DMS53 (cell line): ENCODE measurements around the gene P3H2.
A peak's percentile ranks its signal among the peaks of the same experiment; 100 is the strongest.
"Not testable (repeated sequence)": the region's sequence is repeated elsewhere in the genome, so short reads cannot be mapped to it uniquely, and the experiment has no call there.

ENCODE experiments used
- DNase-seq: peaks from one replicate; lab custom pipeline; 2025; lab: John Stamatoyannopoulos, UW

P3H2 gene, protein sequence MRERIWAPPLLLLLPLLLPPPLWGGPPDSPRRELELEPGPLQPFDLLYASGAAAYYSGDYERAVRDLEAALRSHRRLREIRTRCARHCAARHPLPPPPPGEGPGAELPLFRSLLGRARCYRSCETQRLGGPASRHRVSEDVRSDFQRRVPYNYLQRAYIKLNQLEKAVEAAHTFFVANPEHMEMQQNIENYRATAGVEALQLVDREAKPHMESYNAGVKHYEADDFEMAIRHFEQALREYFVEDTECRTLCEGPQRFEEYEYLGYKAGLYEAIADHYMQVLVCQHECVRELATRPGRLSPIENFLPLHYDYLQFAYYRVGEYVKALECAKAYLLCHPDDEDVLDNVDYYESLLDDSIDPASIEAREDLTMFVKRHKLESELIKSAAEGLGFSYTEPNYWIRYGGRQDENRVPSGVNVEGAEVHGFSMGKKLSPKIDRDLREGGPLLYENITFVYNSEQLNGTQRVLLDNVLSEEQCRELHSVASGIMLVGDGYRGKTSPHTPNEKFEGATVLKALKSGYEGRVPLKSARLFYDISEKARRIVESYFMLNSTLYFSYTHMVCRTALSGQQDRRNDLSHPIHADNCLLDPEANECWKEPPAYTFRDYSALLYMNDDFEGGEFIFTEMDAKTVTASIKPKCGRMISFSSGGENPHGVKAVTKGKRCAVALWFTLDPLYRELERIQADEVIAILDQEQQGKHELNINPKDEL

DNA sequence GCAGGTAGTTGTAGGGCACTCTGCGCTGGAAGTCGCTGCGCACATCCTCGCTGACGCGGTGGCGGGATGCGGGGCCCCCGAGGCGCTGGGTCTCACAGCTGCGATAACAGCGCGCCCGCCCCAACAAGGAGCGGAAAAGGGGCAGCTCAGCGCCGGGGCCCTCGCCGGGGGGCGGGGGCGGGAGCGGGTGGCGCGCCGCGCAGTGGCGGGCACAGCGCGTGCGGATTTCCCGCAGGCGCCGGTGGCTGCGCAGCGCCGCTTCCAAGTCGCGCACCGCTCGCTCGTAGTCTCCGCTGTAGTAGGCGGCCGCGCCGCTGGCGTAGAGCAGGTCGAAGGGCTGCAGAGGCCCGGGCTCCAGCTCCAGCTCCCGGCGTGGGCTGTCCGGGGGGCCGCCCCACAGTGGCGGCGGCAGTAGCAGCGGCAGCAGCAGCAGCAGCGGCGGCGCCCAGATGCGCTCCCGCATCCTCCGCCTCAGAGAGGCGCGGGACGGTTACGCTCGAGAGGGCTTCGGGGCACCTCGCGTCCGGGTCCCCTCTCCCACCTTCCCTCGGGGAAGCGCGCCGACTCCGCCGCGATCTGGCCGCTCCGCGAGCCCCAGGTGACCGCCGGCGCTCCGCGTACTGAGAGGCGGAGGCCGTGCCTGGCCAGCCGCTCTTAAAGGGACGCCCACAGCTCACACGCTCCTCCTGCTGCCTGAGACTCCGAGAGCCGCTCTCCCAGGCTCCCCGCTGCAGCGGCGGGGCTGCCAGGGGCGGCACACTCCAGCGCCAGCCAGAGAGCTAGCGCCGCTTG, at the start of gene P3H2:
P3H2 (minus strand) TSS at position 629 of the 792 bp plus-strand sequence; CDS start at position 463, 166 bp downstream.
- DNase-seq = peak; percentile 88

GRCh38 chr3:190169877-190170276, 49.2 kb upstream of the P3H2 start:
- DNase-seq = no peak

GRCh38 chr3:190169243-190169642, 48.5 kb upstream of the P3H2 start:
- DNase-seq = no peak

- DNase-seq = no peak
These were observed 47.4 kb upstream of the P3H2 start for GRCh38 chr3:190167936-190168680.

GRCh38 chr3:190166948-190167347, 46.3 kb upstream of the P3H2 start:
- DNase-seq = no peak

DNA sequence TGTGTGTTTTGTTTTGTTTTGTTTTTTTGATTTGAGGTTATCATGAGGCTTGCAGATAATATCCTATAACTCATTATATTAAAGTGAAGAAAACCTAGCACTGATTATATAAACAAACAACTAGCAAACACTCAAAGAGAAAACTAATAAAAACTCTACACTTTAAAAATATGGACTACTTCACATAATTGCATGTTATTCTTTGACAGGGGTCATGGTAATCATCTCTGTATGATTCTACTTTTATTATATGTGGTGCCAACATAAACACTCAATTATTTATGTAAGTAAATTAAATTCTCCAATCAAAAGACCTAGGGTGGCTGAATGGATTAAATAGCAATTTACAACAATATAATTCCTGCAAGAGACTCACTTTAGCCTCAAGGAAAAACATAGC, 44.6 kb upstream of the P3H2 start:
- no peak for DNase-seq

DNA sequence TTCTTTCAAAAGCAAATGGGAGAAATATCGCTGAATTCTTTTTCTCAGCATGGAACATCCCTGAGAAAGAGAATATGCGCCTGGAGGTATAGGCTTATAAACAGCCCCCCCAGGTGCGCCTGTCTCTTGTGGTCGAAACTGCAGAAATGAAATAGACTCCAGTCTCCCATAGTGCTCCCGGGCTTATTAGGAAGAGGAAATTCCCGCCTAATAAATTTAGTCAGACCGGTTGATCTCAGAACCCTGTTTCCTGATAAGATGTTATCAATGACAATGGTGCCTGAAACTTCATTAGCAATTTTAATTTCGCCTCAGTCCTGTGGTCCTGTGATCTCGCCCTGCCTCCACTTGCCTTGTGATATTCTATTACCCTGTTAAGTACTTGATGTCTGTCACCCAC, 41.3 kb upstream of the P3H2 start:
- not testable (repeated sequence) for DNase-seq

DNA sequence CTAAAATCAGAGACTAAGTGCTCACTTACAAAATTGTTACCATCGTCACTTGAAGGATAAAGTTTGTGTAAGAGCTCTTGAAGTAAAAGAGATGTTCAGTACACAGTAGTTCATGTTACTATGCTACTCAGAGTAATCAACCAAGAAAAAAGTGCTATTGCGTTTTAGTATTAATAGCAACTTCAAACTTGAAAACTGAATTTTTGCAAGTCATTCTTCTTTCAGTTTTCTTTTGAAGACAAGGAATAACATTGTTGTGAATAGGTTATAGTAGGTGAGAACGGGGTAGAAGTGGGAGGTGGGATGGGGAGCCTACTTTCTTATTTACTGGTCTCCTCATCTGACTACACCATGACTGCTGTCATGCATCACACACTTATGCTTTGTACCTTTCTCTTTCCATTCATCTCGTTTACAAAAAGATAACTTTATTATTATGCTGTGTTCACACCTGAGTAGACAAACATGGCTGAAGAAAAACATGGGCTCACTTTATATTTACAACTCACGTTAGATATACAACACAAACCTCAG, 39.3 kb upstream of the P3H2 start:
- no peak for DNase-seq

GRCh38 chr3:190158261-190158660, 37.6 kb upstream of the P3H2 start:
- DNase-seq = no peak

- DNase-seq = peak; percentile 2
These were observed 35.1 kb upstream of the P3H2 start for GRCh38 chr3:190155752-190156151.

DNA sequence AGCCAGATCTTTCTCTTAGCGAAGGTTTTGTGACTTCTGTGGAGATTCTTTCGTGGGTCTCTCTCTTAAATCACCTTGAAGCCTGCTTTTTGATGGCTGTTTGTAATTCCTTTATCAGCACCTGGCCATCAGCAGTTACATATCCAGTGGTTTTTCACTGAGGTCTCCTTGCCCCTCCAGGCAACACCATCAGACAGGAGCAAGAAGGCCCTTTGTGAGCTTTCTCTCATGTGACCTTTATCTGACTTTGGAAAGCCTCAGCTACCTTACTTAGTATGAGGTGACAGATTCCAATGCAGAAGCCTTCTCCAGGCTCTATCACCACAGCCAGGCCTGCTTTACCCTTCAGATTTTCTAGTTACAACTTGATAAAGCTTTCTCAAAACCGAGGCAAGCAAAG, 30.0 kb upstream of the P3H2 start:
- no peak for DNase-seq

GRCh38 chr3:190149830-190150619, 29.3 kb upstream of the P3H2 start:
- DNase-seq = not testable (repeated sequence)

- DNase-seq = not testable (repeated sequence)
These were observed 24.1 kb upstream of the P3H2 start for GRCh38 chr3:190144793-190145192.

GRCh38 chr3:190142041-190142440, 21.3 kb upstream of the P3H2 start:
- DNase-seq = no peak

GRCh38 chr3:190139365-190139764, 18.7 kb upstream of the P3H2 start:
- no peak for DNase-seq

DNA sequence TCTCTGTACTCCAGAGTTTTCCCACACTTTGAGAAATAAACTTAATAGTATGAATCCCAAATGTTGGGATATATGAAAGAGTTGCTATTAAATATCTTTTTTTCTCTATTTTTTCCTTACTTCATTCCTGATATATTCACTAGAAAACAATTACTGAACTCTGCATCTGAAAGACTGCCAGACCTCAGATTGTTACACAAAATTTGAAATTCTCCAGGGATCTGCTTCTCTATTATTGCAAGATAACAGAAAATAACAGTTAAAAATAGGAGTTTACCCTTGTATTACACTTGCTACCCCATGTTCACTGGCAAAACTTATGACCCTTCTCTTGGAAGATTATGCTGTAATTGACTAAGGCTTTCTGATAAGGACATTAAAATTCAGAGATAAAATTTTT, 11.7 kb upstream of the P3H2 start:
- no peak for DNase-seq

- peak; percentile 78 for DNase-seq
These were observed 10.6 kb upstream of the P3H2 start for GRCh38 chr3:190131329-190131728.

- peak; percentile 7 for DNase-seq
These were observed 10.0 kb upstream of the P3H2 start for GRCh38 chr3:190130696-190131095.

DNA sequence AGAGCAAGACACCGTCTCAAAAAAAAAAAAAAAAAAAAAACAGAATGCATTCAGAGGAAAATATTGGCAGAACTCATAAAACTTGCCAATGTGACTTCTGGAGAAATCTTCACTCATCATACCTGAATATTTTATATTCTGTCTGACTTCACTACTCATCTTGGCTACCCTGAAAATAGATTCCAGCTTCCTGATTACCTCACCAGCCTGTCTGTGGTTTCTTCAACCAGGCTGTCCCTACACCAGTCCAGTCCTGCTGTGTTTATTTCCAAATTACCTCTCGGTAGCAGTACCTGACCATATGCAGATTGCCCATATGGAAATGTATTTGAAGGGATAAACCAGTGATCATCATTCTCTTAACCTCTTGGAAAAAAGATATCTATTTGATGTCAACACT, 9.3 kb upstream of the P3H2 start:
- DNase-seq = no peak

GRCh38 chr3:190127797-190128196, 7.1 kb upstream of the P3H2 start:
- no peak for DNase-seq

- DNase-seq = no peak
These were observed 6.5 kb upstream of the P3H2 start for GRCh38 chr3:190127195-190127594.
